K562 (cell line): ENCODE data around the gene F2RL1. TPM values are rescaled to one million over a fixed set of nuclear protein-coding genes. Genes with fewer than 3 reads are reported as not detected.

ENCODE experiments used
- ASH1L ChIP-seq: fragments of 450-650 bp; IDR thresholded peaks from 2 replicates; pipeline ENCODE4 v1.6.1; 2018; ENCODE audit warnings: borderline replicate concordance, mild to moderate bottlenecking, low read depth; ENCODE audit not compliant: partially characterized antibody
- CC2D1A ChIP-seq: fragments of 450-650 bp; IDR thresholded peaks from 2 replicates; pipeline ENCODE4 v1.6.1; 2017; ENCODE audit warnings: mild to moderate bottlenecking
- CREBBP ChIP-seq: IDR thresholded peaks from one replicate; pipeline ENCODE4 v1.6.1; 2012; ENCODE audit warnings: low read depth, mild to moderate bottlenecking, control low read depth, inconsistent platforms, low read length
- KLF6 ChIP-seq: fragments of 250-450 bp; sonication (Bioruptor Pico); IDR thresholded peaks from 2 replicates; pipeline ENCODE4 v1.4.0; 2020; ENCODE audit warnings: mild to moderate bottlenecking, moderate library complexity, borderline replicate concordance
- NONO ChIP-seq, 2 experiments: fragments of 200-400 bp in 1 of 2; fragments of 450-650 bp in 1 of 2; formaldehyde crosslinking in 1 of 2; IDR thresholded peaks; 2 replicates each; pipeline ENCODE4 v1.6.1; 2017; ENCODE audit warnings: low read depth in 2 of 2, mild to moderate bottlenecking in 2 of 2, moderate library complexity in 2 of 2, low read length in 1 of 2
- TBL1XR1 ChIP-seq, 2 experiments: IDR thresholded peaks; 2 replicates each; pipeline ENCODE4 v1.6.1; 2012; ENCODE audit warnings: improper control_type of control experiment in 2 of 2, low read length in 2 of 2, mild to moderate bottlenecking in 1 of 2
- TRIM28 ChIP-seq: fragments of 450-650 bp; IDR thresholded peaks from 2 replicates; pipeline ENCODE4 v1.6.1; 2017
- ZNF274 ChIP-seq: IDR thresholded peaks from 2 replicates; pipeline ENCODE4 v1.6.1; 2011; ENCODE audit warnings: low read depth, mild to moderate bottlenecking, low read length, moderate library complexity, borderline replicate concordance
- ZNF561 ChIP-seq: fragments of 450-650 bp; formaldehyde crosslinking; conservative IDR thresholded peaks from 2 replicates; pipeline ENCODE4 v1.4.0; 2020; ENCODE audit warnings: mild to moderate bottlenecking, moderate library complexity
- ZNF589 ChIP-seq: fragments of 200-800 bp; sonication (Bioruptor generic); IDR thresholded peaks from 2 replicates; pipeline ENCODE4 v1.6.1; 2016; ENCODE audit warnings: low read depth, missing genetic modification characterization, missing compliant biosample characterization
- ZNF79 ChIP-seq: fragments of 250-450 bp; sonication (Bioruptor Pico); IDR thresholded peaks from 2 replicates; pipeline ENCODE4 v1.4.0; 2020; ENCODE audit warnings: low read depth, mild to moderate bottlenecking, moderate library complexity
- polyA plus RNA-seq, 8 experiments: library from polyadenylated mRNA; depleted of rRNA in 4 of 8; stranded (reverse) in 5 of 8; unstranded in 3 of 8; fragments of >200 nt; fragmentation: Nextera tagmentation in 2 of 8; fragmentation: Illumina TruSeq in 1 of 8; extraction: Ambion mirVana in 2 of 8; extraction: Trizol in 1 of 8; gene quantifications; 2 replicates each; pipeline versions ENCODE4 v1.2.1 to v1.2.3, GENCODE V29; 2011 to 2014; ENCODE audit warnings: inconsistent platforms in 1 of 8, missing spikeins in 1 of 8
- total RNA-seq, 7 experiments: library from RNA; depleted of rRNA in 6 of 7; stranded (reverse); fragments of >200 nt in 6 of 7; fragmentation: Illumina TruSeq in 2 of 7; extraction: Trizol in 2 of 7; gene quantifications; 2 replicates each; pipeline versions ENCODE4 v1.2.1 to v1.2.3, GENCODE V29; 2011 to 2021; ENCODE audit warnings: low replicate concordance in 1 of 7
- TF ChIP-seq, protein P1 (sequence below), 2 experiments: fragments of 450-650 bp; formaldehyde crosslinking in 1 of 2; IDR thresholded peaks; 2 replicates each; pipeline versions ENCODE4 v1.4.0 to v1.6.1; 2014 to 2020; ENCODE audit warnings: mild to moderate bottlenecking in 2 of 2, borderline replicate concordance in 1 of 2, low read depth in 1 of 2
- TF ChIP-seq, protein P2 (sequence below): sonication (generic); formaldehyde crosslinking; IDR thresholded peaks from 2 replicates; pipeline ENCODE4 v1.8.0; 2022; ENCODE audit warnings: mild to moderate bottlenecking, missing genetic modification reagents
- TF ChIP-seq, protein P3 (sequence below): sonication (generic); formaldehyde crosslinking; IDR thresholded peaks from 2 replicates; pipeline ENCODE4 v1.8.0; 2022; ENCODE audit warnings: missing genetic modification reagents, mild to moderate bottlenecking, borderline replicate concordance

Gene F2RL1
- total and polyA plus RNA-seq, 9 of the 15 experiments (the other 6 are each of a cell fraction or from before 2014, with no cell fraction given): 0.03 to 0.50 (median 0.27) TPM; not detected in 6

DNA sequence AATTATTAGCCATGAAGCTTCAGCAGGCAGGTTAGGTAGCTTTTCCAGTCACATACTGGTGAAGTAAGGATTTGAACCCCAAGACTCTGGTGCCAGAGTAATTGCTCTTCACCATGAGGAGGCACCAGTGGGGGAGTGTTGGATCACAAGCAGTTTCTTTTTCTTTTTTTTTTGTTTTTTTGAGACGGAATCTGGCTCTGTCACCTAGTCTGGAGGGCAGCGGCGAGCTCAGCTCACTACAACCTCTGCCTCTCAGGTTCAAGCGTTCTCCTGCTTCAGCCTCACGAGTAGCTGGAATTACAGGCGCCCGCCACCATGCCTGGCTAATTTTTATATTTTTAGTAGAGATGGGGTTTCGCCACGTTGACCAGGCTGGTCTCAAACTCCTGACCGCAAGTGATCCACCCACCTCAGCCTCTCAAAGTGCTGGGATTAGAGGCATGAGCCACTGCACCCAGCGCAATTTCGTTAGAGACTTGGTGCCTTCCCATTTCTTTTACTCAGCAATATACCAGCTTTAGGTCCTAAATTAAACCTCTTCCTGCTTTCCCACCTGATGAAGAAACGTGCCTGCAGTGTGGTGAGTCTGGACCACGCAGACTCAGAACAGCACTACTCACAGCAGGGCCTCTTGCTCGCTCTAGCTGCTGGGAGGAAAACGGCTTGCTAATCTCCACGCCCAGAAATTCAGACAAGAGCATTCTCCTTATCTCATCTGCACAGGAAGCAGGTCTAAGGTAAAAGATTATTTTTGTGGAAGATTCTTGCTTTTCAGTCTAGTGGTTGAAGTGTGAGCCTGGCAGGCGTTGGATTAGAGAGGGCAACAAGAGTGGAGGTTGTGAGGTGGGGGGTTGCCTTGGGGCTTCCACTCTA, 30.8 kb downstream of the F2RL1 start, which contains the start of gene S100Z (continued):
- TF ChIP-seq, protein P1, sequence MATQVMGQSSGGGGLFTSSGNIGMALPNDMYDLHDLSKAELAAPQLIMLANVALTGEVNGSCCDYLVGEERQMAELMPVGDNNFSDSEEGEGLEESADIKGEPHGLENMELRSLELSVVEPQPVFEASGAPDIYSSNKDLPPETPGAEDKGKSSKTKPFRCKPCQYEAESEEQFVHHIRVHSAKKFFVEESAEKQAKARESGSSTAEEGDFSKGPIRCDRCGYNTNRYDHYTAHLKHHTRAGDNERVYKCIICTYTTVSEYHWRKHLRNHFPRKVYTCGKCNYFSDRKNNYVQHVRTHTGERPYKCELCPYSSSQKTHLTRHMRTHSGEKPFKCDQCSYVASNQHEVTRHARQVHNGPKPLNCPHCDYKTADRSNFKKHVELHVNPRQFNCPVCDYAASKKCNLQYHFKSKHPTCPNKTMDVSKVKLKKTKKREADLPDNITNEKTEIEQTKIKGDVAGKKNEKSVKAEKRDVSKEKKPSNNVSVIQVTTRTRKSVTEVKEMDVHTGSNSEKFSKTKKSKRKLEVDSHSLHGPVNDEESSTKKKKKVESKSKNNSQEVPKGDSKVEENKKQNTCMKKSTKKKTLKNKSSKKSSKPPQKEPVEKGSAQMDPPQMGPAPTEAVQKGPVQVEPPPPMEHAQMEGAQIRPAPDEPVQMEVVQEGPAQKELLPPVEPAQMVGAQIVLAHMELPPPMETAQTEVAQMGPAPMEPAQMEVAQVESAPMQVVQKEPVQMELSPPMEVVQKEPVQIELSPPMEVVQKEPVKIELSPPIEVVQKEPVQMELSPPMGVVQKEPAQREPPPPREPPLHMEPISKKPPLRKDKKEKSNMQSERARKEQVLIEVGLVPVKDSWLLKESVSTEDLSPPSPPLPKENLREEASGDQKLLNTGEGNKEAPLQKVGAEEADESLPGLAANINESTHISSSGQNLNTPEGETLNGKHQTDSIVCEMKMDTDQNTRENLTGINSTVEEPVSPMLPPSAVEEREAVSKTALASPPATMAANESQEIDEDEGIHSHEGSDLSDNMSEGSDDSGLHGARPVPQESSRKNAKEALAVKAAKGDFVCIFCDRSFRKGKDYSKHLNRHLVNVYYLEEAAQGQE (IDR thresholded peaks at IDR 0.05; ENCODE audit: borderline replicate concordance): no peak
- TF ChIP-seq, protein P1 (CRISPR knock-in tag; IDR thresholded peaks at IDR 0.05; ENCODE audit: low read depth): no peak
- TF ChIP-seq CREBBP (no peak), ZNF561 (no peak), NONO (IDR thresholded peaks at IDR 0.05; ENCODE audit: low read depth in 2 of 2, low read length in 1 of 2) (no peak; a peak in 1 of 4 replicates), CC2D1A (peak; percentile 91), TBL1XR1 (IDR thresholded peaks at IDR 0.05; ENCODE audit: low read length in 2 of 2) (peak; percentile 52 to 80; a peak in 2 of 4 replicates), ZNF589 (CRISPR knock-in tag) (peak; percentile 86), KLF6 (CRISPR knock-in tag) (no peak; the same call in 1 of the 2 replicates), ZNF274 (peak; percentile 27; the same call in 1 of the 2 replicates), ZNF79 (no peak), TRIM28 (no peak; the same call in 1 of the 2 replicates), ASH1L (peak; percentile 58)
- TF ChIP-seq, protein P2, sequence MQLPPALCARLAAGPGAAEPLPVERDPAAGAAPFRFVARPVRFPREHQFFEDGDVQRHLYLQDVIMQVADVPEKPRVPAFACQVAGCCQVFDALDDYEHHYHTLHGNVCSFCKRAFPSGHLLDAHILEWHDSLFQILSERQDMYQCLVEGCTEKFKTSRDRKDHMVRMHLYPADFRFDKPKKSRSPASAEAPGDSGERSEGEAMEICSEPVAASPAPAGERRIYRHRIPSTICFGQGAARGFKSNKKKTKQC (CRISPR knock-in tag): peak; percentile 69; the same call in 1 of the 2 replicates
- TF ChIP-seq, protein P3, sequence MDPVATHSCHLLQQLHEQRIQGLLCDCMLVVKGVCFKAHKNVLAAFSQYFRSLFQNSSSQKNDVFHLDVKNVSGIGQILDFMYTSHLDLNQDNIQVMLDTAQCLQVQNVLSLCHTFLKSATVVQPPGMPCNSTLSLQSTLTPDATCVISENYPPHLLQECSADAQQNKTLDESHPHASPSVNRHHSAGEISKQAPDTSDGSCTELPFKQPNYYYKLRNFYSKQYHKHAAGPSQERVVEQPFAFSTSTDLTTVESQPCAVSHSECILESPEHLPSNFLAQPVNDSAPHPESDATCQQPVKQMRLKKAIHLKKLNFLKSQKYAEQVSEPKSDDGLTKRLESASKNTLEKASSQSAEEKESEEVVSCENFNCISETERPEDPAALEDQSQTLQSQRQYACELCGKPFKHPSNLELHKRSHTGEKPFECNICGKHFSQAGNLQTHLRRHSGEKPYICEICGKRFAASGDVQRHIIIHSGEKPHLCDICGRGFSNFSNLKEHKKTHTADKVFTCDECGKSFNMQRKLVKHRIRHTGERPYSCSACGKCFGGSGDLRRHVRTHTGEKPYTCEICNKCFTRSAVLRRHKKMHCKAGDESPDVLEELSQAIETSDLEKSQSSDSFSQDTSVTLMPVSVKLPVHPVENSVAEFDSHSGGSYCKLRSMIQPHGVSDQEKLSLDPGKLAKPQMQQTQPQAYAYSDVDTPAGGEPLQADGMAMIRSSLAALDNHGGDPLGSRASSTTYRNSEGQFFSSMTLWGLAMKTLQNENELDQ (CRISPR knock-in tag): no peak
